Sigmoid colon (tissue), 4 donors: ENCODE measurements around the gene UCN2.

Source experiments
- CTCF ChIP-seq, 4 experiments: fragments of 450-650 bp in 3 of 4; fragments of 200-600 bp in 1 of 4; IDR thresholded peaks; one replicate each; pipeline ENCODE4 v1.5.1; 2016 to 2019; ENCODE audit warnings: antibody characterized with exemption in 4 of 4, mild to moderate bottlenecking in 3 of 4, moderate library complexity in 2 of 4
- EP300 ChIP-seq, 4 donors: sonication (generic); formaldehyde crosslinking; IDR thresholded peaks; one replicate each; pipeline ENCODE4 v1.6.1; 2017; ENCODE audit warnings: antibody characterized with exemption in 4 of 4
- POLR2A ChIP-seq, 2 donors: fragments of 450-650 bp; IDR thresholded peaks; one replicate each; pipeline ENCODE4 v1.6.1; 2016; ENCODE audit warnings: antibody characterized with exemption in 2 of 2, mild to moderate bottlenecking in 2 of 2, moderate library complexity in 2 of 2
- POLR2AphosphoS5 ChIP-seq, 4 donors: sonication (generic); formaldehyde crosslinking; IDR thresholded peaks; one replicate each; pipeline ENCODE4 v1.6.1; 2017; ENCODE audit warnings: antibody characterized with exemption in 4 of 4

GRCh38 chr3:48594417-48595049 is 31.0 kb upstream of the UCN2 start:
- no peak for TF ChIP-seq POLR2A (IDR thresholded peaks at IDR 0.05)
- no peak for TF ChIP-seq CTCF (IDR thresholded peaks at IDR 0.05)
- no peak for TF ChIP-seq POLR2AphosphoS5 (IDR thresholded peaks at IDR 0.05)
- TF ChIP-seq EP300 (IDR thresholded peaks at IDR 0.05): no peak
